OCI-M1 (cell line): Measurements from ENCODE around the gene TSSC4.

ENCODE experiments used
- DNase-seq: peaks from one replicate; lab custom pipeline; 2025; lab: John Stamatoyannopoulos, UW

Gene TSSC4

GRCh38 chr11:2433106-2433925, 32.8 kb downstream of the TSSC4 start:
- no peak for DNase-seq

- DNase-seq: no peak
Measured at GRCh38 chr11:2434008-2434407, 33.5 kb downstream of the TSSC4 start.

- no peak for DNase-seq
Measured at GRCh38 chr11:2434506-2435255, 34.1 kb downstream of the TSSC4 start.

GRCh38 chr11:2435288-2436012, 34.9 kb downstream of the TSSC4 start:
- DNase-seq: no peak

- no peak for DNase-seq
Measured at GRCh38 chr11:2436013-2436520, 35.5 kb downstream of the TSSC4 start.

GRCh38 chr11:2436521-2437031, 36.0 kb downstream of the TSSC4 start:
- DNase-seq: no peak

- no peak for DNase-seq
Measured at GRCh38 chr11:2437516-2437915, 37.0 kb downstream of the TSSC4 start.

- DNase-seq: no peak
Measured at GRCh38 chr11:2439820-2440219, 39.3 kb downstream of the TSSC4 start.

GRCh38 chr11:2440646-2441045, 40.1 kb downstream of the TSSC4 start:
- no peak for DNase-seq

GRCh38 chr11:2441171-2441570, 40.6 kb downstream of the TSSC4 start:
- DNase-seq: no peak

- peak; percentile 4 for DNase-seq
Measured at GRCh38 chr11:2442589-2442988, 42.0 kb downstream of the TSSC4 start.

- no peak for DNase-seq
Measured at GRCh38 chr11:2443406-2443805, 42.9 kb downstream of the TSSC4 start.

- no peak for DNase-seq
Measured at GRCh38 chr11:2443881-2444820, 43.6 kb downstream of the TSSC4 start, which contains the start of gene TRPM5. TRPM5 (minus strand) TSS chr11:2444514; CDS start chr11:2423036, 21,478 bp downstream.

- peak; percentile 71 for DNase-seq
Measured at GRCh38 chr11:2444821-2445745, 44.5 kb downstream of the TSSC4 start, which contains the start of gene KCNQ1. KCNQ1 (plus strand) TSS chr11:2445008; CDS start chr11:2445099, 91 bp downstream.

GRCh38 chr11:2445746-2446551, 45.4 kb downstream of the TSSC4 start:
- no peak for DNase-seq

- DNase-seq: no peak
Measured at GRCh38 chr11:2446590-2447252, 46.2 kb downstream of the TSSC4 start.

- DNase-seq: no peak
Measured at GRCh38 chr11:2447253-2447950, 46.9 kb downstream of the TSSC4 start.
